Tibial nerve (tissue), 3 donors: ENCODE data around the gene PSORS1C2.

Experiments used
- CTCF ChIP-seq, 5 experiments: fragments of 200-600 bp in 3 of 5; fragments of 450-650 bp in 2 of 5; sonication (generic) in 3 of 5; IDR thresholded peaks; one replicate each; pipeline ENCODE4 v1.5.1; 2016 to 2019; ENCODE audit warnings: antibody characterized with exemption in 5 of 5, mild to moderate bottlenecking in 3 of 5, moderate library complexity in 2 of 5
- POLR2A ChIP-seq, 2 donors: fragments of 450-650 bp; IDR thresholded peaks; one replicate each; pipeline ENCODE4 v1.6.1; 2017; ENCODE audit warnings: antibody characterized with exemption in 2 of 2, mild to moderate bottlenecking in 2 of 2, moderate library complexity in 2 of 2

DNA sequence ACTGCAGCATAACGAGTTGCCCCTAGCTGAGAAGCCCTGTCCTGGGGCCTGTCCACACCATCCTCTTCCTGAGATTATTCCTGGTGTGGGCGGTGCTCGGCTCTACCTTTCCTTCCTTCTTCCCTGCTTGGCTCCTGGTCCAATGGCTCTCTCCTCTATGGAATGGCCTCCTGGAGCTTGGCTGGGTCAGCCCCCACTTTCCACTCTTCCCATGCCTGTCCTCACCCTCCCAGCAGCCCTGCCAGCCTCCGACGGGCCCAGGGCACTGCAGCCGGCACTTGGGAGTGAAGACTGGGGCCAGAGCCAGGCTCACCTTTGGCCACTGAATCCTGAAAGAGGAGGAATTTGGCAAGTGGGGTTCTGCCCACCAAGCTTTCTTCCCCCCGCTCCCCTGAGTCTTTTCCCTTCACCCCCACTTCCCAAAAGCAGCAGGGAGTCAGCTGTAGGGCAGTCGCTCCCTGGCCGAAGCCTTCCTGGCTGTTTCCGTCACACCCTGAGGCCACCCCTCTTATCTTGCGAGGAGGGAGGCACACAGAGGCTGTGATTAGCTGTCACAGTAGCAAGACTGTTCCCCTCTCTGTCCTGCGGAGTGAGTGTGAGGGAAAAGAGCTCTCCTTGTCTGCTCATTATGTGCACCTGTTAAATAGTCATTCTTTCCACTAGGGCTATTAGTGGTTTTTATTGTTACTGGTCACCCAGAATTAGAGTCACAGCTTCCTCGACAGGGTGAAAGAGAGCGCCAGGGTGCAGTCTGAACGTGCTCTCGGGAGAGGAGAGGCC lies 12.3 kb downstream of the PSORS1C2 start:
- TF ChIP-seq POLR2A (IDR thresholded peaks at IDR 0.05) = no peak
- no peak for TF ChIP-seq CTCF (IDR thresholded peaks at IDR 0.05)
